Fibroblast of lung (primary cell): ENCODE data around the gene SPOCK1.

Experiments
- EZH2 ChIP-seq: IDR thresholded peaks from 2 replicates; pipeline ENCODE4 v1.5.1; 2012; ENCODE audit warnings: low read length, control low read depth, mild to moderate bottlenecking; ENCODE audit errors: missing control alignments
- TF ChIP-seq, protein P1 (sequence below), 2 donors: IDR thresholded peaks in 1 of 2; conservative IDR thresholded peaks in 1 of 2; 1 replicate in 1 of 2; 2 replicates in 1 of 2; pipeline ENCODE4 v1.5.1; 2011 to 2012; ENCODE audit warnings: low read length in 2 of 2, control low read depth in 1 of 2, inconsistent platforms in 1 of 2, low read depth in 1 of 2, mild to moderate bottlenecking in 1 of 2

- no peak for TF ChIP-seq EZH2
- TF ChIP-seq, protein P1, sequence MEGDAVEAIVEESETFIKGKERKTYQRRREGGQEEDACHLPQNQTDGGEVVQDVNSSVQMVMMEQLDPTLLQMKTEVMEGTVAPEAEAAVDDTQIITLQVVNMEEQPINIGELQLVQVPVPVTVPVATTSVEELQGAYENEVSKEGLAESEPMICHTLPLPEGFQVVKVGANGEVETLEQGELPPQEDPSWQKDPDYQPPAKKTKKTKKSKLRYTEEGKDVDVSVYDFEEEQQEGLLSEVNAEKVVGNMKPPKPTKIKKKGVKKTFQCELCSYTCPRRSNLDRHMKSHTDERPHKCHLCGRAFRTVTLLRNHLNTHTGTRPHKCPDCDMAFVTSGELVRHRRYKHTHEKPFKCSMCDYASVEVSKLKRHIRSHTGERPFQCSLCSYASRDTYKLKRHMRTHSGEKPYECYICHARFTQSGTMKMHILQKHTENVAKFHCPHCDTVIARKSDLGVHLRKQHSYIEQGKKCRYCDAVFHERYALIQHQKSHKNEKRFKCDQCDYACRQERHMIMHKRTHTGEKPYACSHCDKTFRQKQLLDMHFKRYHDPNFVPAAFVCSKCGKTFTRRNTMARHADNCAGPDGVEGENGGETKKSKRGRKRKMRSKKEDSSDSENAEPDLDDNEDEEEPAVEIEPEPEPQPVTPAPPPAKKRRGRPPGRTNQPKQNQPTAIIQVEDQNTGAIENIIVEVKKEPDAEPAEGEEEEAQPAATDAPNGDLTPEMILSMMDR (conservative IDR thresholded peaks at IDR 0.05 in 1 of 2, IDR thresholded peaks at IDR 0.05 in 1 of 2; ENCODE audit: low read depth in 1 of 2, low read length in 2 of 2): no peak
These were observed 32.2 kb downstream of the SPOCK1 start for GRCh38 chr5:137466889-137467288.
